Gastroesophageal sphincter (tissue), 3 donors: ENCODE results near the gene DPM1.

ENCODE experiments used
- CTCF ChIP-seq, 4 experiments: fragments of 200-600 bp in 2 of 4; fragments of 450-650 bp in 2 of 4; sonication (generic) in 1 of 4; IDR thresholded peaks; one replicate each; pipeline ENCODE4 v1.5.1; 2017 to 2019; ENCODE audit warnings: antibody characterized with exemption in 4 of 4, mild to moderate bottlenecking in 2 of 4, moderate library complexity in 2 of 4
- EP300 ChIP-seq: sonication (generic); formaldehyde crosslinking; IDR thresholded peaks from one replicate; pipeline ENCODE4 v1.6.1; 2017; ENCODE audit warnings: antibody characterized with exemption, mild to moderate bottlenecking
- POLR2A ChIP-seq, 2 donors: fragments of 450-650 bp; IDR thresholded peaks; one replicate each; pipeline ENCODE4 v1.6.1; 2017; ENCODE audit warnings: antibody characterized with exemption in 2 of 2, mild to moderate bottlenecking in 2 of 2, moderate library complexity in 1 of 2
- POLR2AphosphoS5 ChIP-seq: sonication (generic); formaldehyde crosslinking; IDR thresholded peaks from one replicate; pipeline ENCODE4 v1.6.1; 2017; ENCODE audit warnings: antibody characterized with exemption

GRCh38 chr20:50969912-50970311 lies 11.6 kb upstream of the DPM1 start:
- TF ChIP-seq POLR2AphosphoS5, result no peak
- TF ChIP-seq EP300, result no peak
- TF ChIP-seq CTCF (IDR thresholded peaks at IDR 0.05), result no peak
- TF ChIP-seq POLR2A (IDR thresholded peaks at IDR 0.05), result no peak
